ENCODE data around the gene BUD13.
"Not testable (repeated sequence)": the region's sequence is repeated elsewhere in the genome, so short reads cannot be mapped to it uniquely, and the experiment has no call there.

Gene BUD13

GRCh38 chr11:116792144-116792868 is 19.5 kb upstream of the BUD13 start:
- no peak for ATAC-seq

GRCh38 chr11:116791813-116792143 is 19.0 kb upstream of the BUD13 start, which contains the start of gene APOA5:
APOA5 (minus strand) TSS chr11:116791879; CDS start chr11:116791860, 19 bp downstream.
- ATAC-seq: no peak

- peak; percentile 46 to 52 for ATAC-seq
Measured at GRCh38 chr11:116791002-116791812, 18.4 kb upstream of the BUD13 start.

- no peak for ATAC-seq
Measured at GRCh38 chr11:116790167-116791001, 17.6 kb upstream of the BUD13 start.

- no peak for ATAC-seq
Measured at GRCh38 chr11:116788975-116789374, 16.2 kb upstream of the BUD13 start.

- no peak for ATAC-seq
Measured at GRCh38 chr11:116788534-116788933, 15.7 kb upstream of the BUD13 start.

- ATAC-seq: peak; percentile 86 to 87
Measured at GRCh38 chr11:116787786-116788486, 15.1 kb upstream of the BUD13 start, which contains the start of gene ZPR1. ZPR1 (minus strand) TSS chr11:116788023; CDS start chr11:116787990, 33 bp downstream.

GRCh38 chr11:116787436-116787785 is 14.6 kb upstream of the BUD13 start:
- peak in 1 of 2 donors; percentile 13 for ATAC-seq

- no peak for ATAC-seq
Measured at GRCh38 chr11:116786966-116787365, 14.2 kb upstream of the BUD13 start.

GRCh38 chr11:116786326-116786725 is 13.5 kb upstream of the BUD13 start:
- no peak for ATAC-seq

- ATAC-seq: peak in 1 of 2 donors; percentile 50
Measured at GRCh38 chr11:116782728-116783127, 9.9 kb upstream of the BUD13 start.

GRCh38 chr11:116778556-116778955 is 5.8 kb upstream of the BUD13 start:
- ATAC-seq: no peak

- no peak for ATAC-seq
Measured at GRCh38 chr11:116777056-116777455, 4.3 kb upstream of the BUD13 start.

GRCh38 chr11:116776522-116776984 is 3.8 kb upstream of the BUD13 start:
- ATAC-seq: no peak

- ATAC-seq: no peak
Measured at GRCh38 chr11:116775975-116776374, 3.2 kb upstream of the BUD13 start.

GRCh38 chr11:116774661-116775060 is 1.9 kb upstream of the BUD13 start:
- no peak for ATAC-seq

- ATAC-seq: peak in 1 of 2 donors; percentile 39
Measured at GRCh38 chr11:116773203-116774097, 663 bp upstream of the BUD13 start.

GRCh38 chr11:116771935-116772334 is 852 bp downstream of the BUD13 start:
- no peak for ATAC-seq

GRCh38 chr11:116762132-116762531 is 10.7 kb downstream of the BUD13 start:
- no peak for ATAC-seq

GRCh38 chr11:116756044-116756443 is 16.7 kb downstream of the BUD13 start:
- not testable (repeated sequence) for ATAC-seq

GRCh38 chr11:116750070-116750718 is 22.6 kb downstream of the BUD13 start:
- no peak for ATAC-seq

All from activated CD4-positive, CD25-positive, alpha-beta regulatory T cell treated with anti-CD3 and anti-CD28 coated beads, Interleukin-2, amount 50 U/mL, for 24 hours (primary cell).